CD4-positive, alpha-beta T cell treated with Interleukin-12 subunit alpha and Interleukin-12 subunit beta, for 1 hour (primary cell): ENCODE data around the gene TNPO3.

Experiments
- DNase-seq: peaks from one replicate; pipeline ENCODE4 v3.0.0-alpha.2; 2020

TNPO3 gene

GRCh38 chr7:129054438-129055293, at the start of gene TNPO3:
TSS of gene TNPO3 (minus strand) at chr7:129055111. CDS start at chr7:129054770, 341 bp downstream.
- peak; percentile 89 for DNase-seq

DNA sequence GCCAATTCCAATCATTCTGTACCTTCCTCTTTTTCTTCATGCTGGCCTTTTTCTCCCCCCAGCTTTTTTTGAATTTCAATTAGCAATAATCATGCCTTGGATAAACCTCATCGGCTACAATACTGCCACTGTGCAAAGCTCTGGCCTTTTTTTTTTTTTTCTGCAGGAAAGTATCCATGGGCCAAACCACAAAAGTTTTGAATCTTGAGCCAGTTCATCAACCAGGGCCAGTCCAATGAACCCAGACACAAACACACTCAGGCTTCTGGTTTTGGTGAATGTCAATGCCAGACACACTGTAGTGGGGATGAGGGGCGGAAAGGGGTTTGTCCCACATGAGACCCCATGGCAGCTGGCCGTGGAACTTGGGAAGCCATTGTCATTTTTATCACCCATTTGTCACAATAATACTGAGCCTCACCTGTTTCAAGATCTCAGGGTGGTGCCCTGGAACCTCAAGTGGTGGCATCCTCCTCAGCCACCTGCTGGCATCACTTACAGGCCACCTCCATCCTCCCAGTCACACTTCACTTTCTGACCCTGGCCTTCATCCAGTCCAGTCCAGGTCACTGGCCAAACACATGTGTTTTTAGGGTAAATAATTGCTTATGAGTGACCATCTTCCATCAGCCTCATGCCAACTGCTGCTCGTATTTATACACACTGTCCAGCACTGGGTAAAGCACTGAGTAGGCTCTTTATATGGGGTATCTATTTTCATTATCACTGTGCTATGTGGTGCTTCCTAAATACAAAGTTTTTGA, 48.8 kb upstream of the TNPO3 start:
- no peak for DNase-seq

- DNase-seq, result no peak
Measured at GRCh38 chr7:129101746-129102145, 46.8 kb upstream of the TNPO3 start.

GRCh38 chr7:129100827-129101166, 45.9 kb upstream of the TNPO3 start:
- DNase-seq, result no peak

DNA sequence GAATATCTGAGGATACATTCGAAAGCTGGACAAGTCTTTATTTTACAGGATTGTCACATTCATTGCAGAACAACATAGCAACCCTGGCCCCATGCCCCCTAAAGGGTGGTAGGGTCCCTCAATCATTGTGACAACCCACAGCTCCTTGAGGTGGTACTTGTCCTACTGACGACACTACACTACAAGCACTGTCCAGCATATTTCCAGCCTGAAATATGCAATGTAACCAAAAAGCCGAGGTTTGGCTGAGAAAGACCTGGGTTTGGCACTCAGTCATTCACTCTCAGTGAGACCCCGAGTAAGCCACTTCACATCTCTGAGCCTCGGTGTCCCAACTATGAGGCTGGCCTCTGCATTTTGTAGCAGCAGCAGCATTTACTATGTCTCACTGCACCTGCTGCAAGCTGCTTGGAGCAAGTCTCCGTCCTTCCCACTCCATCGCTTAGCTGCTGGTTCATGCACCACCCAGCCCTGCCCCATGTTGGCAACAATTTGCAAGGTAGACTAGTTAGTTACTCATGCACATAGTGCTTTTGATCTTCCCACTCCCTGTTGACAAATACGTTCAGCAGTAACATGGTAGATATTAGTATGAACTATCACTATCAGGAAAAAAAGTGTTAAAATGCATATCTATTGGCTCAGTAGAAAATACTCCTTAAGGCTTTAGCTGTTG, 43.6 kb upstream of the TNPO3 start:
- no peak for DNase-seq

DNA sequence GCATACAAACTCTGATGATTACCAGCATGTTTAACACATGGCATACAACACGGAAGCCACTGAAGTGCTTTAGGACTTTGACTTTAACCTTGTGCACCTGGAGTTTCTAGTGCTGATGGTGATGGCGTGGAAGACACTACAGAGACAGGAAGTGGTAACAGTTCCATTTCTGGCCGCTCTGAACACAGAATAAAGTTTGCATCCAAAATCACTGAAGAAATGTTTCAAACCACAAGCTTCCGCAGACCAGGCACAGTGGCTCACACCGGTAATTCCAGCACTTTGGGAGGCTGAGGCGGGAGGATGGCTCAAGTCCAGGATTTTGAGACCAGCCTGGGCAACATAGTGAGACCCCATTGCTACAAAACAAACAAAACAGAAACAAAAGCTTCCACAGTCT, 40.3 kb upstream of the TNPO3 start:
- peak; percentile 24 for DNase-seq

GRCh38 chr7:129094501-129094900, 39.6 kb upstream of the TNPO3 start:
- no peak for DNase-seq

- DNase-seq, result no peak
Measured at GRCh38 chr7:129093867-129094456, 39.1 kb upstream of the TNPO3 start.

DNA sequence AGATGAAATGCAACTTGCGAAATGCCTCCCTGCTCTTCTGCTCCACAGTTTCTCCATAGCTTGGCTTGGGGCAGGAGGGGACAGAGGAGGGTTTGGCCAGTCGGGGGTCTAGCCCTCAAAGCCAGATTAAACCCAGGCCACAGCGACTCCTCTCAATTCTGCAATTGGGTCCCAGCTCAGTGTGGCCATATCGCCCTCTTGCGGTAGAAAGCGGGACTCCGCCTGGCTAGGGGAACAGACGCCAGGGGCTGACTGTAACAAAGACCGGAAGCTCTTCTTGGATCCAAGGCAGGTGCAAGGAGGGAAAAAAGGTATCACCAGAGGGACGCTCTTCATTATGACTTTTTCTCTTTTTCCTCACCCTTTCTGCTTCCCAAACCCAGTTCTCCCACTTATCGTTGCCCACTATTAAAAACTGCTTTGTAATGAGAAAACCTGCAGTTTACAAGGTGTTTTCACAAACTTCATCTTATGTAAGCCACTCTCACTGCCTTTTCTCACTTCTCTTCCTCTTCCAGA, 36.6 kb upstream of the TNPO3 start:
- peak; percentile 83 for DNase-seq

DNA sequence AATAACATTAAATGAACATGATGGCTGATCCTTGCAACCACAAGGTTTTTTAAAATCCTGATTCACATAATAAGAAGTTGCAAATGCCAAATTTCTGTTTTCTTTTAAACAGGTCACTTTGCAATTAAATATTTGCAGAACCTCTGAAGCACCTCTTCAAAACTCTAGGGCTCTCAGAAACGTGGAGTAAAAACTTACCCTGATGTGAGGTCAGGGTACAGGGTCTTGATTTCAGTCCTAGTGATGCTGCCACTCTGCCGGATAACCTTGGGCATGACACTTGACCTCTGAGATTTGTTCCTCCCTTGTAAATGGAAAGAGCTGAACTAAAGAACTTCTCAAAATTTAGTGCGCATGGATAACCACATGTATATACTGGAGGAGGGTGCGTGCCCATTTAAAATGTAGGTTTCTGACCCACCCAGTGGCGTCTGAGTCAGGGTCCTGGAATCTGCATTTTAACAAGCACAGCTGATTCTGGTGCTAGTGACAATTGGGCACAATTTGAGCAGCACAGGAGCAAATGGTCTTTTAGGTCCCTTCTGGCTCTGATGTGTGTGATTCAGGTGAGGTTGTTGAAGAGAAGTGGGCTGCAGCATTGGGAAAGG, 35.5 kb upstream of the TNPO3 start:
- DNase-seq, result no peak

- DNase-seq, result no peak
Measured at GRCh38 chr7:129089521-129090212, 34.8 kb upstream of the TNPO3 start.

DNA sequence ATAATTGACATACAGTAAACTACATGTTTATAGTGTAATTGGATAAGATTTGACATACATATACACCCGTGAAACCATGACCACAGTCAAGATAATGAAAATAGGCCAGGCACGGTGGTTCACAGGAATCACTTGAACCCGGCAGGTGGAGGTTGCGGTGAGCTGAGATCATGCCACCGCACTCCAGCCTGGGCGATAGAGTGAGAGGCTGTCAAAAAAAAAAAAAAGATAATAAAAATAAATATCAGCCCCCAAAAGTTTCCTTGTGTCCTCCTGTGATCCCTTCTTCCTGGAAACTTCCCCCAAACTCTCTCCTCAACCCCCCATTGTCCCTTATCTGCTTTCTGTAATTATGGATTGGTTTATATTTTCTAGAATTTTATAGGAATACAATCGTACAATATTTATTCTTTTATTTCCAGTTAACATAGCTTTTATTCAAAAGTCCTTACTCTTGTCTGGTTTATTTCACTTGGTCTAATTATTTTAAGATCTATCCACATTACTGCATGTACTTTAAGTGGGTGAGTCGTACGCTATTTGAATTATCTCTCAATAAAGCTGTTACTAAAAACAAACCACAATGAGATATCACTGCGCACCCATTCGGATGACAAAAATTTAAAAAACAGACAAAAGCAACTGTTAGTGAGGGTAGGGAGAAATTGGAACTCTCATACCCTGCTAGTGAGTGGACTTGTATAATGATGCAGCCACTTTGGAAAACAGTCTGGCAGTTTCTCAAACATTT, 30.1 kb upstream of the TNPO3 start:
- DNase-seq, result no peak

GRCh38 chr7:129083525-129083924, 28.6 kb upstream of the TNPO3 start:
- no peak for DNase-seq

GRCh38 chr7:129078455-129078854, 23.5 kb upstream of the TNPO3 start:
- no peak for DNase-seq

DNA sequence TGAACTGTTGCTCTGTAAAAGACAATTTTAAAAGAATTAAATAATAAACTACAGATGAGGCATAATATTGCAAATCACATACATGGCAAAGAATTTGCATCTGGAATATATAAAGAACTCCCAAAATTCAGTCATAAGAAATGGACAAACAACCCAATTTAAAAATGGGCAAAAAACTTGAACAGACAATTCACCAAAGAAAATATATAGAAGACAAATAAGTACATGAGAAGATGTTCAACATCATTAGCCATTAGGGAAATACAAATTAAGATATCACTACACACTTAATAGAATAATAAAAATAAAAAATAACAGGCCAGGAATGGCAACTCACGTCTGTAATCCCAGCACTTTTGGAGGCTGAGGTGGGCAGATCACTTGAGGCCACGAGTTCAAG, 22.0 kb upstream of the TNPO3 start:
- DNase-seq, result no peak

GRCh38 chr7:129074994-129075393, 20.1 kb upstream of the TNPO3 start:
- no peak for DNase-seq

DNA sequence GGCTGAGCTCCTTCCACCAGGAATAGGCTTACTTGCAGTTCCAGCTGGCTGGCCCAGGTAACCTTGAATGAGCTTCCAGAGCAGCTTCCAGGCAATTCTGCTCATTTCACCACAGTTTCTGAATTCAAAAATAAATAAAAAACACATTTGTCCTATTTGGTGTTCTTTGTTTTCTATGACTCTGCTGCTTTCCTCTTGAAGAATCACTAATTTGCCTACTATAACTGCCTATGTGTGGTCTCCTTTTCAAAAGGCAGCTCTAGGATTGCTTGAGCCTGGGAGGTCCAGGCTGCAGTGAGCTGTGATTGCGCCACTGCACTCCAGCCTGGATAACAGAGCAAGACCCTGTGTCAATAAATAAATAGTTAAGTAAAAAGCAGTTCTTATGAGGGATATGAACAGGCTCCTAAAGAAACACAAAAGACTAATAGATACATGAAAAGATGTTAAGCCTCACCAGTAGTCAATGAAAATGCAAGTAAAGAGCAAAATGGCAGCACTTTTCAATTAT, 19.5 kb upstream of the TNPO3 start:
- DNase-seq, result no peak

DNA sequence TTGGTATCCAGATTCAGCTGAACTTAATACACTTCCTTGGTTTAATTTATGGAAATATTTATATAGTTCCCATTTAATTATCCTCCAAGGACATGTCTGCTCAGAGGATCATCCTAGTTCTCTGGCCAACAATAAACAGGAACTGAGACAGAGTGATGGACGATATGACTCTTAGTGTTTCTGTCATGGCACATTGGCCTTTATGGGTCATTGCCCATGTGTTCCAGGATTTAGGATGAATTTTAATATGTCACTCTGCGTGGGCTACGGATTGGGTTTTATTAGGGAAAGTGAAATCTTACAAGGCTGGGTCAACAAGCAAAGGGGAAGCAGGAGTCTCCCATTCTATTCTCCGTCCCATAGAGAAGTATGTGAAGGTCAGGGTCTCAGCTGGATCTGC, 18.8 kb upstream of the TNPO3 start:
- no peak for DNase-seq

GRCh38 chr7:129073204-129073603, 18.3 kb upstream of the TNPO3 start:
- DNase-seq, result no peak

DNA sequence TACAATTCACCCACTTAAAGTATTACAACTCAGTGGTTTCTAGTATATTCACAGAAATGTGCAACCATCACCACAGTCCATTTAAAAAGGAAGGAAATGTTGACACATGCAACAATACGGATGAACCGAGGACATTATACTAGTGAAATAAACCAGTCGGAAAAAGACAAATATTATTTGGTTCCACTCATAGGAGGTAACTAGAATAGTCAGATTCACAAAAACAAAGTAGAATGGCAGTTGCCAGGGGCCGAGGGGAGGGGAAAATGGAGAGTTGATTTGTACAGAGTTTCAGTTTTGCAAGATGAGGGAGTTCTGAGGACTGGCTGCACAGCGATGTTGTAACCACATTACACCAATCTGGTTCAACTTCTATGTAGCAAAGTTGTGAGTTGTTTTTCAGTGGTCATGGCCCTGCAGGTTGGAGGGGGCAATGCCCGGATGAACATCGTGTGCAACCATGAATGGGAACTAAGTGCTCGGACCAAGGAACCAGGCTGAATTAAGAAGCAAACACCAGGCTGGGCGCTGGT, 17.6 kb upstream of the TNPO3 start:
- no peak for DNase-seq

- no peak for DNase-seq
Measured at GRCh38 chr7:129069021-129069420, 14.1 kb upstream of the TNPO3 start.
